ENCODE results near the gene OSTC. TPM values are rescaled to one million over a fixed set of nuclear protein-coding genes. Genes with fewer than 3 reads are reported as not detected.

The OSTC gene
- 266 and 291 TPM in 2 replicates for total RNA-seq (ENCODE audit: low replicate concordance)

GRCh38 chr4:108650212-108651013 lies at the start of gene OSTC:
OSTC (plus strand) TSS chr4:108650599; CDS start chr4:108650656, 57 bp downstream.

DNA sequence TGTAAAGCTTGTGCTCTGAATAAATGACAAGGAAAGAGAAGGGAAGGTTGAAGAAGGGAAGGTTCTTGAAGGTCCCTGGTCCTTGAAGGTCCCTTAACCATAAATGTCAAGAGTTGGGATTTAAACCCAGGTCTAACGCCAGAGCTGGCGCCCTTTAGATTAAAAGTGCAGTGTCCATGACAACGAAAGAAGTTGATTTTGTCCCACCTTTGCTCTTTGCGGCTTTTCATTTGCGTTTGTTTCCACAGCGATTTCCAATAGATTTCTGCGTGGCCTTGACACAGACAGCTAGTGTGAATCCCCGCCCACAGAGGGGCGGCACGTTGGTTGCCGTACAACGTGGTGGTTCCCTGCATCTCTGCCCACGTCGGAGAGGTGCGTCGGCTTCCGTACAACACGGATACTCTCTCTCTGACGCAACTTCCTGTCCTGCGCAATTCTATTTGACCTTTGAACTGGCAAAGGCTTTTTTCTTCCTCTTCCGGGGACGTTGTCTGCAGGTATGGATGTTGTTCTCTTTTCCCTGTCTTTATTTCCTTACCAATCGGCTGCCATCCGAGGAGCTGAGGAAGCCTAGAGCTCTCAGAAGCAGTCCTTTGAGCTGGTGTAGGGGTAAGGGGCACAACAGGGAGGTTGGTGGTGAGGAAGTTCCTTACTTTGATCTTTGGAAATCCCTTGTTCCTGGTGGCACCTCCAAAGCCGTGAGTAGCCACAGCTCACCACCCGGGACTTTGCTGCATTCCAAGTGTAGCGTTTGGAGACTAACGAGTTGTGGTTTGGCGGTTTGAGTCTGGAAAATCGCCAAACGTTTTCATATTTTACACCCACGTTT lies 30.1 kb upstream of the OSTC start, which contains the start of gene RPL34:
Gene RPL34, plus strand, starts transcription at position 476 of the 832 bp plus-strand sequence. CDS start 1,384 bp downstream, outside the sequence.

Other genes with a start within 250 kb of the OSTC start
- gene RPL34, start 30.0 kb upstream of the OSTC start, total RNA-seq (ENCODE audit: low replicate concordance) = 676 and 999 TPM in 2 replicates
- gene ETNPPL, start 112.5 kb downstream of the OSTC start, total RNA-seq (ENCODE audit: low replicate concordance) = not detected in 2 replicates

All from smooth muscle cell of the coronary artery (primary cell).